ENCODE data around the gene PIK3C2A.

The PIK3C2A gene

GRCh38 chr11:17159441-17159840, 48.3 kb downstream of the PIK3C2A start:
- DNase-seq (ENCODE audit: low read depth) = peak; percentile 5
